Liver (tissue), 9 donors: ENCODE results near the gene MACROH2A1. TPM values are rescaled to one million over a fixed set of nuclear protein-coding genes. Genes with fewer than 3 reads are reported as not detected.
A peak's percentile ranks its signal among the peaks of the same experiment; 100 is the strongest.

Experiments
- DNase-seq: peaks from one replicate; pipeline ENCODE4 v3.0.0-alpha.2; 2017; ENCODE audit warnings: low spot score
- H3K27ac ChIP-seq, 2 donors: one replicate each; pipeline ENCODE4 v1.7.0; 2013; ENCODE audit warnings: inconsistent platforms in 2 of 2, low read length in 2 of 2, control low read depth in 1 of 2, low read depth in 1 of 2, mild to moderate bottlenecking in 1 of 2
- H3K27me3 ChIP-seq, 4 donors: one replicate each; pipeline versions ENCODE4 v1.6.1 to v1.7.0; 2013; ENCODE audit warnings: low read length in 3 of 4, inconsistent platforms in 1 of 4, mild to moderate bottlenecking in 1 of 4, moderate library complexity in 1 of 4; ENCODE audit not compliant: control insufficient read depth in 4 of 4, insufficient read depth in 4 of 4
- H3K36me3 ChIP-seq, 4 donors: one replicate each; pipeline versions ENCODE4 v1.6.1 to v1.7.0; 2013; ENCODE audit warnings: low read length in 3 of 4, mild to moderate bottlenecking in 3 of 4, low read depth in 1 of 4, moderate library complexity in 1 of 4; ENCODE audit not compliant: control insufficient read depth in 4 of 4, insufficient read depth in 3 of 4
- H3K4me1 ChIP-seq, 4 donors: one replicate each; pipeline versions ENCODE4 v1.6.1 to v1.7.0; 2013; ENCODE audit warnings: low read length in 3 of 4, mild to moderate bottlenecking in 3 of 4, moderate library complexity in 1 of 4; ENCODE audit not compliant: control insufficient read depth in 4 of 4, insufficient read depth in 4 of 4
- H3K4me3 ChIP-seq, 3 donors: one replicate each; pipeline versions ENCODE4 v1.6.1 to v1.7.0; 2013; ENCODE audit warnings: low read length in 3 of 3, control low read depth in 1 of 3, low read depth in 1 of 3, mild to moderate bottlenecking in 1 of 3
- H3K9ac ChIP-seq, 2 donors: one replicate each; pipeline ENCODE4 v1.7.0; 2013; ENCODE audit warnings: low read length in 2 of 2, mild to moderate bottlenecking in 2 of 2, moderate library complexity in 2 of 2, control low read depth in 1 of 2, low read depth in 1 of 2
- H3K9me3 ChIP-seq, 4 donors: one replicate each; pipeline versions ENCODE4 v1.6.1 to v1.7.0; 2013; ENCODE audit warnings: low read length in 3 of 4; ENCODE audit not compliant: control insufficient read depth in 4 of 4
- FOXA1 ChIP-seq: IDR thresholded peaks from 2 replicates; pipeline ENCODE4 v1.6.1; 2016; ENCODE audit warnings: antibody characterized with exemption
- FOXA2 ChIP-seq: IDR thresholded peaks from 2 replicates; pipeline ENCODE4 v1.6.1; 2016; ENCODE audit warnings: antibody characterized with exemption
- GABPA ChIP-seq, 2 donors: IDR thresholded peaks in 1 of 2; conservative IDR thresholded peaks in 1 of 2; 2 replicates each; pipeline ENCODE4 v1.6.1; 2016; ENCODE audit warnings: antibody characterized with exemption in 2 of 2, mild to moderate bottlenecking in 1 of 2, moderate library complexity in 1 of 2
- HNF4A ChIP-seq, 2 donors: conservative IDR thresholded peaks; 2 replicates each; pipeline ENCODE4 v1.6.1; 2016; ENCODE audit warnings: antibody characterized with exemption in 2 of 2, mild to moderate bottlenecking in 2 of 2
- JUND ChIP-seq, 2 donors: IDR thresholded peaks; 2 replicates each; pipeline ENCODE4 v1.6.1; 2016; ENCODE audit warnings: antibody characterized with exemption in 2 of 2
- NR2F2 ChIP-seq: IDR thresholded peaks from 2 replicates; pipeline ENCODE4 v1.6.1; 2016; ENCODE audit warnings: antibody characterized with exemption
- RAD21 ChIP-seq, 2 donors: IDR thresholded peaks; 2 replicates each; pipeline ENCODE4 v1.6.1; 2016; ENCODE audit warnings: antibody characterized with exemption in 2 of 2, mild to moderate bottlenecking in 2 of 2
- RXRA ChIP-seq, 2 donors: IDR thresholded peaks; 2 replicates each; pipeline ENCODE4 v1.6.1; 2017 to 2018; ENCODE audit warnings: antibody characterized with exemption in 2 of 2, mild to moderate bottlenecking in 1 of 2
- SP1 ChIP-seq: IDR thresholded peaks from 2 replicates; pipeline ENCODE4 v1.6.1; 2018; ENCODE audit warnings: antibody characterized with exemption, mild to moderate bottlenecking
- TAF1 ChIP-seq: conservative IDR thresholded peaks from 2 replicates; pipeline ENCODE4 v1.6.1; 2016; ENCODE audit warnings: antibody characterized with exemption, mild to moderate bottlenecking
- YY1 ChIP-seq: IDR thresholded peaks from 2 replicates; pipeline ENCODE4 v1.6.1; 2016; ENCODE audit warnings: antibody characterized with exemption, mild to moderate bottlenecking
- WGBS: extraction: QIAGEN DNeasy Blood & Tissue Kit; methylation state at CpG from one replicate; pipeline ENCODE4 v1.1.7; 2013; 5-methylcytosine and 5-hydroxymethylcytosine counted together
- polyA plus RNA-seq, 2 donors: library from polyadenylated mRNA; stranded (reverse) in 1 of 2; unstranded in 1 of 2; fragments of 200-250 nt in 1 of 2; fragments of >200 nt in 1 of 2; fragmentation: Nextera tagmentation in 1 of 2; extraction: Ambion mirVana in 1 of 2; gene quantifications; one replicate each; pipeline versions ENCODE4 v1.2.1 to v1.2.3, GENCODE V29; 2013 to 2015
- total RNA-seq, 2 donors: library from RNA; depleted of rRNA; stranded (reverse); fragments of >200 nt; gene quantifications; one replicate each; pipeline ENCODE4 v1.2.3, GENCODE V29; 2014
- TF ChIP-seq, protein P1 (sequence below): fragments of 150-350 bp; IDR thresholded peaks from 2 replicates; pipeline ENCODE4 v1.5.1; 2017; ENCODE audit warnings: improper control_type of control experiment, low read depth, low read length; ENCODE audit not compliant: missing input control
- TF ChIP-seq, protein P2 (sequence below): IDR thresholded peaks from 2 replicates; pipeline ENCODE4 v1.6.1; 2016; ENCODE audit warnings: antibody characterized with exemption
- donor health status: healthy.
- donor health status: healthy.
- donor health status: healthy.
- donor health status: healthy.
- donor health status: healthy.

The MACROH2A1 gene
- total and polyA plus RNA-seq, 4 donors, result 33.7 to 113 (median 62.7) TPM

DNA sequence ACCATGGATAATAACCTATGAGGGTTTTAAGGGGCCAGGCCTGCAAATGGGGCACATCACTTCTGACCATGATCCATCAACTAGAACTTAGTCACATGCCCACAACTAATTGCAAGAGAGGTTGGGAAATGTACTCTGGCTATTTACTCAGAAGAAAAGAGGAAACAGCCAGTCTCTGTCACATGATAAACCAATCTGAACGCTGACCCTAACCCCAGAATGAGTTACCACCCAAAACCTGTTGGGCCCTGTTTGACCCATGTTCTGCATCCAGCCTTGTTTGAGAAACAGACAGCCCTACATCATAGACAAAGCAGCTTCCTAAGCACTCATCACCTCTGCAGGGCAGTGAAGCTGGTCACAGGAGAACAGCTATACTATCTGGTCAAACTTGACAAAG, 5.8 kb downstream of the MACROH2A1 start:
- 15% methylated on average over 1 of the region's 1 CpG for WGBS
- peaks cover 3 to 18% (median 11%) of the 10 kb centered on the region in 4 donors for H3K4me1 ChIP-seq
- H3K4me3 ChIP-seq, result no peak overlapping the region

DNA sequence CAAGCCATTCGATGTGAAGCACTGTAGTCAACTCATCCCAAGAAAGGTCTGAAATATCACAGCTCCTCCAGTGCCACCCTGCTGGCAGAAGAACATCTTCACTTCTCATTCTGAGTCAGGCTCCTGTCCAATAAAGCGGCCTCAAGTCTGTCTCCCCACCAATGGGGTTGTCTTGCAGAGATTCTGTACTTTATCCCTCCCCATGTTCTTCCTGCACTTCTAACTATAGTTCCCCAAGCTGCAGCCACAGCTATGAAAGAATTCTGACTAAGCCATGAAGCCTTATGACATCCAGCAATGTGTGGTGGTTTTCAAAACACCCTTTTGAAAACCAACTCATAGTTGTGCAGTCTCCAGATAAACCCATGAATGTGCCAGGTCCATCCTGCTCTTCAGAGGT, 6.8 kb downstream of the MACROH2A1 start:
- Histone ChIP-seq H3K36me3 (peaks cover 0 to 11% (median 5%) of the 10 kb centered on the region in 4 donors), H3K27ac (no peak overlapping the region)
- DNase-seq, result no peak

More for the DNA sequence above, 5.8 kb downstream of the MACROH2A1 start:
- H3K9ac ChIP-seq, result no peak overlapping the region
- H3K36me3 ChIP-seq, result peaks cover 0 to 7% (median 2%) of the 10 kb centered on the region in 4 donors
- no peaks in the 10 kb centered on the region for H3K9me3 ChIP-seq
- TF ChIP-seq JUND (IDR thresholded peaks at IDR 0.05) (no peak), YY1 (no peak), RXRA (IDR thresholded peaks at IDR 0.05) (peak in 1 of 2 donors; percentile 68), NR2F2 (no peak), RAD21 (IDR thresholded peaks at IDR 0.05) (no peak), FOXA2 (peak; percentile 40), GABPA (IDR thresholded peaks at IDR 0.05 in 1 of 2, conservative IDR thresholded peaks at IDR 0.05 in 1 of 2) (peak in 1 of 2 donors; percentile 27), FOXA1 (peak; percentile 57), TAF1 (no peak)
- TF ChIP-seq, protein P1, sequence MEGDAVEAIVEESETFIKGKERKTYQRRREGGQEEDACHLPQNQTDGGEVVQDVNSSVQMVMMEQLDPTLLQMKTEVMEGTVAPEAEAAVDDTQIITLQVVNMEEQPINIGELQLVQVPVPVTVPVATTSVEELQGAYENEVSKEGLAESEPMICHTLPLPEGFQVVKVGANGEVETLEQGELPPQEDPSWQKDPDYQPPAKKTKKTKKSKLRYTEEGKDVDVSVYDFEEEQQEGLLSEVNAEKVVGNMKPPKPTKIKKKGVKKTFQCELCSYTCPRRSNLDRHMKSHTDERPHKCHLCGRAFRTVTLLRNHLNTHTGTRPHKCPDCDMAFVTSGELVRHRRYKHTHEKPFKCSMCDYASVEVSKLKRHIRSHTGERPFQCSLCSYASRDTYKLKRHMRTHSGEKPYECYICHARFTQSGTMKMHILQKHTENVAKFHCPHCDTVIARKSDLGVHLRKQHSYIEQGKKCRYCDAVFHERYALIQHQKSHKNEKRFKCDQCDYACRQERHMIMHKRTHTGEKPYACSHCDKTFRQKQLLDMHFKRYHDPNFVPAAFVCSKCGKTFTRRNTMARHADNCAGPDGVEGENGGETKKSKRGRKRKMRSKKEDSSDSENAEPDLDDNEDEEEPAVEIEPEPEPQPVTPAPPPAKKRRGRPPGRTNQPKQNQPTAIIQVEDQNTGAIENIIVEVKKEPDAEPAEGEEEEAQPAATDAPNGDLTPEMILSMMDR, result no peak
- no peaks in the 10 kb centered on the region for H3K27me3 ChIP-seq
- H3K27ac ChIP-seq, result peak overlapping the region; percentile 12 to 38
- DNase-seq, result no peak

DNA sequence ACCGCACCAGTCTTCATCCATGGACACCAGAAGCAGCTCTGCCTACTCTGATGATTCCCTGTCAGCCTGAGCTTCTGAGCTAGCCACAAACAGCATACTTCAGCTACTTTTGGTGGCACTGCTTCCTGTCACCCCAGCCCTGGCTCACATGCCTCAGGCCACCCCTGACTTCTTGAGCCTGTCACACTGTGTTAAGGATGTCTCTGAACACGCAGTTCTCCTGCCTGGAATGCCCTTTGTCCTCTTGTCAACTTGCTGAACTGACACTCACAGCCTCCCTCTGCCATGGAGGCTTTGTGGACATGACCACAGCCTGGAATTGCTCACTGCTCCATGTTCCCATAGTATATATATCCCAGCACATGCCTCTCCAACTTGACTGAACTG, 7.2 kb downstream of the MACROH2A1 start:
- H3K36me3 ChIP-seq, result peaks cover 0 to 12% (median 5%) of the 10 kb centered on the region in 4 donors
- H3K9ac ChIP-seq, result no peak overlapping the region
- TF ChIP-seq, protein P2, sequence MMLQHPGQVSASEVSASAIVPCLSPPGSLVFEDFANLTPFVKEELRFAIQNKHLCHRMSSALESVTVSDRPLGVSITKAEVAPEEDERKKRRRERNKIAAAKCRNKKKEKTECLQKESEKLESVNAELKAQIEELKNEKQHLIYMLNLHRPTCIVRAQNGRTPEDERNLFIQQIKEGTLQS, result no peak
- TF ChIP-seq RXRA (IDR thresholded peaks at IDR 0.05), result peak; percentile 26 to 32
- no peak for TF ChIP-seq GABPA (IDR thresholded peaks at IDR 0.05 in 1 of 2, conservative IDR thresholded peaks at IDR 0.05 in 1 of 2)
- peaks cover 0 to 9% (median 6%) of the 10 kb centered on the region in 4 donors for H3K4me1 ChIP-seq
- 76% methylated on average over 2 of the region's 2 CpGs for WGBS
- no peaks in the 10 kb centered on the region for H3K27me3 ChIP-seq
- H3K4me3 ChIP-seq, result no peak overlapping the region
- no peak for DNase-seq
- H3K27ac ChIP-seq, result no peak overlapping the region
- no peaks in the 10 kb centered on the region for H3K9me3 ChIP-seq

More for the DNA sequence above, 6.8 kb downstream of the MACROH2A1 start:
- WGBS, result 84% methylated on average over 2 of the region's 2 CpGs
- Histone ChIP-seq H3K4me3 (no peak overlapping the region), H3K4me1 (peaks cover 0 to 9% (median 6%) of the 10 kb centered on the region in 4 donors), H3K27me3 (no peaks in the 10 kb centered on the region), H3K9me3 (no peaks in the 10 kb centered on the region), H3K9ac (no peak overlapping the region)
- TF ChIP-seq JUND (IDR thresholded peaks at IDR 0.05) (no peak), FOXA2 (no peak), GABPA (IDR thresholded peaks at IDR 0.05 in 1 of 2, conservative IDR thresholded peaks at IDR 0.05 in 1 of 2) (no peak), RXRA (IDR thresholded peaks at IDR 0.05) (no peak), YY1 (no peak), SP1 (no peak), HNF4A (conservative IDR thresholded peaks at IDR 0.05) (no peak), TAF1 (no peak)
